Neuronal stem cell (in vitro differentiated cells): ENCODE measurements around the gene CBY1.

Source experiments
- DNase-seq: peaks from one replicate; pipeline ENCODE4 v3.0.0-alpha.2; 2013; ENCODE audit warnings: low spot score
- H2AFZ ChIP-seq: one replicate; pipeline ENCODE4 v1.6.1; 2013; ENCODE audit warnings: mild to moderate bottlenecking, low read length, inconsistent platforms
- H2AK5ac ChIP-seq: 2 replicates; pipeline ENCODE4 v1.6.1; 2013; ENCODE audit warnings: low read depth, mild to moderate bottlenecking, inconsistent platforms, low read length, moderate library complexity, mixed read lengths
- H2BK120ac ChIP-seq: 2 replicates; pipeline ENCODE4 v1.6.1; 2013; ENCODE audit warnings: low read depth, mild to moderate bottlenecking, inconsistent platforms, low read length, moderate library complexity, mixed read lengths
- H2BK12ac ChIP-seq: one replicate; pipeline ENCODE4 v1.6.1; 2013; ENCODE audit warnings: low read length, inconsistent platforms
- H2BK15ac ChIP-seq: 2 replicates; pipeline ENCODE4 v1.6.1; 2013; ENCODE audit warnings: mild to moderate bottlenecking, low read length, inconsistent platforms, mixed read lengths
- H2BK5ac ChIP-seq: one replicate; pipeline ENCODE4 v1.6.1; 2013; ENCODE audit warnings: inconsistent platforms, mild to moderate bottlenecking, low read length, moderate library complexity
- H3K14ac ChIP-seq: one replicate; pipeline ENCODE4 v1.6.1; 2013; ENCODE audit warnings: low read length, inconsistent platforms
- H3K18ac ChIP-seq: 2 replicates; pipeline ENCODE4 v1.6.1; 2013; ENCODE audit warnings: low read length, inconsistent platforms
- H3K23ac ChIP-seq: 2 replicates; pipeline ENCODE4 v1.6.1; 2013; ENCODE audit warnings: low read depth, mild to moderate bottlenecking, mixed read lengths, low read length, inconsistent platforms; ENCODE audit not compliant: poor library complexity
- H3K27ac ChIP-seq: replicated peaks from 3 replicates; pipeline ENCODE4 v1.5.1; 2013; ENCODE audit warnings: low read length, inconsistent platforms
- H3K27me3 ChIP-seq, 3 experiments: 2 replicates each; pipeline ENCODE4 v1.6.1; 2013; ENCODE audit warnings: low read length in 3 of 3, mild to moderate bottlenecking in 2 of 3, inconsistent platforms in 1 of 3, low read depth in 1 of 3, mixed read lengths in 1 of 3, moderate library complexity in 1 of 3; ENCODE audit not compliant: control insufficient read depth in 3 of 3, insufficient read depth in 3 of 3
- H3K36me3 ChIP-seq, 2 donors: replicated peaks in 1 of 2; 2 replicates each; pipeline ENCODE4 v1.6.1; 2013; ENCODE audit warnings: low read length in 2 of 2; ENCODE audit not compliant: control insufficient read depth in 2 of 2, insufficient read depth in 2 of 2
- H3K4ac ChIP-seq: 2 replicates; pipeline ENCODE4 v1.6.1; 2013; ENCODE audit warnings: inconsistent platforms, mild to moderate bottlenecking, low read length, moderate library complexity
- H3K4me1 ChIP-seq, 2 donors: 1 replicate in 1 of 2; 2 replicates in 1 of 2; pipeline ENCODE4 v1.6.1; 2013; ENCODE audit warnings: low read length in 2 of 2, low read depth in 1 of 2; ENCODE audit not compliant: control insufficient read depth in 2 of 2, insufficient read depth in 1 of 2
- H3K4me2 ChIP-seq: one replicate; pipeline ENCODE4 v1.6.1; 2013; ENCODE audit warnings: mild to moderate bottlenecking, low read length, inconsistent platforms; ENCODE audit not compliant: insufficient read depth, poor library complexity, severe bottlenecking
- H3K4me3 ChIP-seq, 2 donors: 2 replicates each; pipeline ENCODE4 v1.5.1; 2013; ENCODE audit warnings: low read length in 2 of 2, mild to moderate bottlenecking in 2 of 2, inconsistent platforms in 1 of 2, moderate library complexity in 1 of 2
- H3K79me1 ChIP-seq: one replicate; pipeline ENCODE4 v1.6.1; 2013; ENCODE audit warnings: low read depth, mild to moderate bottlenecking, inconsistent platforms, low read length, moderate library complexity
- H3K9ac ChIP-seq: one replicate; pipeline ENCODE4 v1.6.1; 2013; ENCODE audit warnings: mild to moderate bottlenecking, low read depth, low read length, inconsistent platforms; ENCODE audit not compliant: poor library complexity
- H3K9me3 ChIP-seq, 2 donors: replicated peaks in 1 of 2; 2 replicates each; pipeline versions ENCODE3 to v1.6.1; 2013; ENCODE audit warnings: low read length in 2 of 2, mild to moderate bottlenecking in 2 of 2, inconsistent platforms in 1 of 2, low read depth in 1 of 2, mixed read lengths in 1 of 2, moderate library complexity in 1 of 2; ENCODE audit not compliant: control insufficient read depth in 2 of 2, insufficient read depth in 1 of 2
- H4K8ac ChIP-seq: one replicate; pipeline ENCODE4 v1.6.1; 2013; ENCODE audit warnings: low read depth, mild to moderate bottlenecking, inconsistent platforms, low read length, moderate library complexity
- H4K91ac ChIP-seq: one replicate; pipeline ENCODE4 v1.6.1; 2013; ENCODE audit warnings: low read length, low read depth, mild to moderate bottlenecking, inconsistent platforms; ENCODE audit not compliant: poor library complexity
- WGBS, 2 donors: extraction: QIAGEN DNeasy Blood & Tissue Kit; methylation state at CpG; one replicate each; pipeline ENCODE4 v1.1.7; 2013; ENCODE audit warnings: missing lambda C conversion rate in 2 of 2, mixed read lengths in 1 of 2; ENCODE audit not compliant: insufficient read length in 2 of 2, insufficient replicate concordance in 1 of 2; ENCODE audit errors: extremely low coverage in 2 of 2; 5-methylcytosine and 5-hydroxymethylcytosine counted together

CBY1 gene

GRCh38 chr22:38681582-38682335 is 25.3 kb downstream of the CBY1 start, which contains the start of gene TOMM22:
TSS of gene TOMM22 (plus strand) at chr22:38681957. CDS start at chr22:38681979, 22 bp downstream.
- WGBS, 2 donors: no CpG with 5 or more reads among the region's 60 CpGs
- Histone ChIP-seq H2BK5ac (peak within 1 kb of the TSS; percentile 77), H3K23ac (peak within 1 kb of the TSS; percentile 97), H2BK12ac (no peak within 1 kb of the TSS), H3K4me3 (peak within 1 kb of the TSS; percentile 88 to 99), H2BK120ac (no peak within 1 kb of the TSS), H2BK15ac (no peak within 1 kb of the TSS), H3K4me1 (peaks cover 3 to 4% of the 10 kb centered on the region in 2 donors), H4K91ac (no peak within 1 kb of the TSS), H3K36me3 (peaks cover 29 to 46% of the 10 kb centered on the region in 2 donors), H3K4ac (no peak within 1 kb of the TSS), H3K4me2 (peak within 1 kb of the TSS; percentile 52), H3K27ac (no peak within 1 kb of the TSS), H3K9me3 (peaks cover 6 to 7% of the 10 kb centered on the region in 2 donors), H3K14ac (no peak within 1 kb of the TSS), H3K9ac (peak within 1 kb of the TSS; percentile 96), H3K18ac (peak within 1 kb of the TSS; percentile 98), H2AFZ (peak within 1 kb of the TSS; percentile 97), H2AK5ac (peak within 1 kb of the TSS; percentile 87), H3K79me1 (peaks cover 2% of the 10 kb centered on the region), H3K27me3 (no peaks in the 10 kb centered on the region), H4K8ac (no peak within 1 kb of the TSS)
- DNase-seq: peak; percentile 75

DNA sequence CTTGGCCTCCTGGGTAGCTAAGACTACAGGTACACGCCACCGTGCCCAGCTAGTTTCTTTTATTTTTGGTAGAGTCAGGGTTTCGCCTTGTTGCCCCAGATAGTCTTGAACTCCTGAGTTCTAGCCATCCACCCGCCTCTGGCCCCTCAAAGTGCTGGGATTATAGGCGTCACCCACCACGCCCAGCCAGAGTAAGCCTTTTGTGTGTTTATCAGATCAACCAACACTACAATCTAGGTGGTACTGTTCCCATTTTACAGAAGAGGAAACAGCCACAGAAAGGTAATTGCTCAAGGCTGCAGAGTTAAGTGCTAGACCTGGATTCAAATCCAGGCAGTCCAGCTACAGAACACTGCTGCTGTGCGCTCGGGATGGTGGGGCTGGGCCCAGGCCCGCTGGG is 28.5 kb downstream of the CBY1 start:
- Histone ChIP-seq H2AFZ (no peak overlapping the region), H3K36me3 (peaks cover 43 to 74% of the 10 kb centered on the region in 2 donors), H3K23ac (no peak overlapping the region), H3K4ac (no peak overlapping the region), H3K14ac (no peak overlapping the region), H3K4me3 (no peak overlapping the region), H2AK5ac (no peak overlapping the region), H2BK12ac (no peak overlapping the region), H3K79me1 (peaks cover 5% of the 10 kb centered on the region), H2BK15ac (no peak overlapping the region), H4K8ac (no peak overlapping the region), H3K27ac (no peak overlapping the region), H3K4me2 (no peak overlapping the region), H4K91ac (no peak overlapping the region), H2BK120ac (no peak overlapping the region), H3K9me3 (peaks cover 6 to 7% of the 10 kb centered on the region in 2 donors), H2BK5ac (no peak overlapping the region), H3K27me3 (no peaks in the 10 kb centered on the region), H3K18ac (no peak overlapping the region), H3K4me1 (peaks cover 3 to 4% of the 10 kb centered on the region in 2 donors), H3K9ac (no peak overlapping the region)
- no peak for DNase-seq
- WGBS, 2 donors: no CpG with 5 or more reads among the region's 9 CpGs

- no peak for DNase-seq
- H4K91ac ChIP-seq: no peak overlapping the region
- no peak overlapping the region for H3K18ac ChIP-seq
- H3K27ac ChIP-seq: no peak overlapping the region
- no peak overlapping the region for H2BK12ac ChIP-seq
- H2BK15ac ChIP-seq: no peak overlapping the region
- H3K4me3 ChIP-seq: no peak overlapping the region
- H3K4me1 ChIP-seq: peaks cover 3 to 4% of the 10 kb centered on the region in 2 donors
- peaks cover 46 to 78% of the 10 kb centered on the region in 2 donors for H3K36me3 ChIP-seq
- no CpG with 5 or more reads among the region's 1 CpG for WGBS, 2 donors
- H3K4me2 ChIP-seq: no peak overlapping the region
- H3K27me3 ChIP-seq: no peaks in the 10 kb centered on the region
- H3K23ac ChIP-seq: no peak overlapping the region
- H2AK5ac ChIP-seq: no peak overlapping the region
- H3K9me3 ChIP-seq: peaks cover 6 to 7% of the 10 kb centered on the region in 2 donors
- no peak overlapping the region for H2BK120ac ChIP-seq
- no peak overlapping the region for H2BK5ac ChIP-seq
- H2AFZ ChIP-seq: no peak overlapping the region
- H3K9ac ChIP-seq: no peak overlapping the region
- H4K8ac ChIP-seq: no peak overlapping the region
- peaks cover 3% of the 10 kb centered on the region for H3K79me1 ChIP-seq
- no peak overlapping the region for H3K4ac ChIP-seq
- no peak overlapping the region for H3K14ac ChIP-seq
Observed at GRCh38 chr22:38685761-38686160, 29.3 kb downstream of the CBY1 start.

- Histone ChIP-seq H3K4ac (no peak overlapping the region), H3K4me1 (no peaks in the 10 kb centered on the region), H3K4me3 (no peak overlapping the region), H2AFZ (no peak overlapping the region), H3K23ac (no peak overlapping the region), H3K4me2 (no peak overlapping the region), H2BK12ac (no peak overlapping the region), H4K91ac (no peak overlapping the region), H2BK120ac (no peak overlapping the region), H2BK5ac (no peak overlapping the region), H3K27me3 (no peaks in the 10 kb centered on the region), H3K14ac (no peak overlapping the region), H4K8ac (no peak overlapping the region), H3K9me3 (no peaks in the 10 kb centered on the region), H3K27ac (no peak overlapping the region), H3K79me1 (peaks cover 3% of the 10 kb centered on the region), H3K9ac (no peak overlapping the region), H3K36me3 (peaks cover 40 to 92% of the 10 kb centered on the region in 2 donors), H3K18ac (no peak overlapping the region), H2AK5ac (no peak overlapping the region), H2BK15ac (no peak overlapping the region)
- no peak for DNase-seq
- no CpG with 5 or more reads among the region's 1 CpG for WGBS, 2 donors
Observed at GRCh38 chr22:38689651-38690050, 33.2 kb downstream of the CBY1 start.
